NB4 (cell line): ENCODE measurements around the gene ARL13B.

Experiments used
- DNase-seq: peaks from one replicate; pipeline ENCODE4 v3.0.0; 2010; ENCODE audit warnings: low read depth
- H3K4me3 ChIP-seq: one replicate; pipeline ENCODE4 v1.5.1; 2011; ENCODE audit warnings: mild to moderate bottlenecking, low read depth, low read length, moderate library complexity
- CTCF ChIP-seq: IDR thresholded peaks from one replicate; pipeline ENCODE4 v1.5.1; 2012; ENCODE audit warnings: low read depth, low read length
- MAX ChIP-seq: IDR thresholded peaks from 2 replicates; pipeline ENCODE4 v1.6.1; 2011; ENCODE audit warnings: low read depth, low read length
- MYC ChIP-seq: IDR thresholded peaks from 2 replicates; pipeline ENCODE4 v1.6.1; 2011; ENCODE audit warnings: low read depth, low read length
- POLR2A ChIP-seq: IDR thresholded peaks from 2 replicates; pipeline ENCODE4 v1.6.1; 2011; ENCODE audit warnings: mild to moderate bottlenecking; ENCODE audit not compliant: insufficient read length; ENCODE audit errors: extremely low read depth

ARL13B gene

GRCh38 chr3:94061297-94061696 lies 81.3 kb downstream of the ARL13B start:
- no peak for DNase-seq
- H3K4me3 ChIP-seq: no peak overlapping the region
- TF ChIP-seq MAX: no peak
- TF ChIP-seq POLR2A: no peak
- no peak for TF ChIP-seq MYC
- TF ChIP-seq CTCF: no peak

GRCh38 chr3:94062513-94063404 lies 82.8 kb downstream of the ARL13B start, which contains the start of the genes DHFR2 and NSUN3:
Gene DHFR2, minus strand, starts transcription at chr3:94062916. Its CDS starts 1,405 bp downstream, at chr3:94061511.
Gene NSUN3, plus strand, starts transcription at chr3:94063061. Its CDS starts 66 bp downstream, at chr3:94063127.
- peak; percentile 98 for DNase-seq
- peak within 1 kb of the TSS; percentile 86 for H3K4me3 ChIP-seq
- peak; percentile 69 for TF ChIP-seq POLR2A
- no peak for TF ChIP-seq CTCF
- TF ChIP-seq MAX: peak; percentile 54
- TF ChIP-seq MYC: no peak; the same call in 1 of the 2 replicates

- TF ChIP-seq MAX (no peak), POLR2A (no peak), MYC (no peak), CTCF (no peak)
- H3K4me3 ChIP-seq: peak overlapping the region; percentile 86
- DNase-seq: peak; percentile 18
Measured at GRCh38 chr3:94063496-94064119, 83.7 kb downstream of the ARL13B start.

GRCh38 chr3:94064243-94064860 lies 84.4 kb downstream of the ARL13B start:
- TF ChIP-seq POLR2A (no peak), CTCF (no peak), MAX (no peak), MYC (no peak)
- DNase-seq: no peak
- H3K4me3 ChIP-seq: peak overlapping the region; percentile 86

- DNase-seq: no peak
- H3K4me3 ChIP-seq: peak overlapping the region; percentile 86
- no peak for TF ChIP-seq MAX
- no peak for TF ChIP-seq CTCF
- no peak for TF ChIP-seq POLR2A
- TF ChIP-seq MYC: no peak
Measured at GRCh38 chr3:94065122-94065521, 85.2 kb downstream of the ARL13B start.
